Uterus (tissue), 4 donors: ENCODE data around the gene TET2. TPM values are rescaled to one million over a fixed set of nuclear protein-coding genes. Genes with fewer than 3 reads are reported as not detected.

ENCODE experiments used
- DNase-seq, 2 donors: peaks; one replicate each; pipeline ENCODE4 v3.0.0-alpha.2; 2019 to 2020
- H3K27ac ChIP-seq, 2 donors: fragments of 200-600 bp; sonication (generic); 1 replicate in 1 of 2; 2 replicates in 1 of 2; pipeline ENCODE4 v1.5.1; 2016 to 2018
- H3K27me3 ChIP-seq, 2 donors: fragments of 200-600 bp; sonication (generic); one replicate each; pipeline ENCODE4 v1.5.1; 2018 to 2019; ENCODE audit warnings: control low read depth in 1 of 2
- H3K36me3 ChIP-seq, 2 donors: fragments of 200-600 bp; sonication (generic); one replicate each; pipeline ENCODE4 v1.5.1; 2019; ENCODE audit warnings: control low read depth in 1 of 2
- H3K4me1 ChIP-seq, 2 donors: fragments of 200-600 bp; sonication (generic); one replicate each; pipeline ENCODE4 v1.5.1; 2018 to 2019; ENCODE audit warnings: control low read depth in 1 of 2
- H3K4me3 ChIP-seq, 2 donors: fragments of 200-600 bp; sonication (generic); 1 replicate in 1 of 2; 2 replicates in 1 of 2; pipeline ENCODE4 v1.5.1; 2018 to 2019; ENCODE audit warnings: mild to moderate bottlenecking in 1 of 2
- H3K9me3 ChIP-seq, 2 donors: fragments of 200-600 bp; sonication (generic); one replicate each; pipeline ENCODE4 v1.5.1; 2019; ENCODE audit warnings: control low read depth in 1 of 2
- POLR2A ChIP-seq, 2 donors: fragments of 450-650 bp; IDR thresholded peaks; one replicate each; pipeline ENCODE4 v1.6.1; 2016; ENCODE audit warnings: antibody characterized with exemption in 2 of 2, mild to moderate bottlenecking in 1 of 2, moderate library complexity in 1 of 2
- intact Hi-C: fragments of 100-400 bp; cut with DNase I; formaldehyde crosslinking; loops from one replicate; pipeline ENCODE4 v1.15.1; 2023; ENCODE audit warnings: low total_unique reads
- total RNA-seq, 4 donors: library from RNA; depleted of rRNA in 3 of 4; stranded (reverse); fragments of >200 nt in 3 of 4; gene quantifications; one replicate each; pipeline versions ENCODE4 v1.1.0 to v1.2.4, GENCODE V29; 2014 to 2023
- TF ChIP-seq, protein P1 (sequence below), 4 experiments: fragments of 200-600 bp in 2 of 4; fragments of 450-650 bp in 2 of 4; sonication (generic) in 2 of 4; IDR thresholded peaks; one replicate each; pipeline ENCODE4 v1.5.1; 2016 to 2019; ENCODE audit warnings: antibody characterized with exemption in 4 of 4, mild to moderate bottlenecking in 2 of 4, moderate library complexity in 1 of 4
- donor health status: DM: yes; HTN: yes; CAD: no.

Gene TET2
- total RNA-seq, 4 donors from 2014 or later: 17.9 to 93.5 (median 35.9) TPM

DNA sequence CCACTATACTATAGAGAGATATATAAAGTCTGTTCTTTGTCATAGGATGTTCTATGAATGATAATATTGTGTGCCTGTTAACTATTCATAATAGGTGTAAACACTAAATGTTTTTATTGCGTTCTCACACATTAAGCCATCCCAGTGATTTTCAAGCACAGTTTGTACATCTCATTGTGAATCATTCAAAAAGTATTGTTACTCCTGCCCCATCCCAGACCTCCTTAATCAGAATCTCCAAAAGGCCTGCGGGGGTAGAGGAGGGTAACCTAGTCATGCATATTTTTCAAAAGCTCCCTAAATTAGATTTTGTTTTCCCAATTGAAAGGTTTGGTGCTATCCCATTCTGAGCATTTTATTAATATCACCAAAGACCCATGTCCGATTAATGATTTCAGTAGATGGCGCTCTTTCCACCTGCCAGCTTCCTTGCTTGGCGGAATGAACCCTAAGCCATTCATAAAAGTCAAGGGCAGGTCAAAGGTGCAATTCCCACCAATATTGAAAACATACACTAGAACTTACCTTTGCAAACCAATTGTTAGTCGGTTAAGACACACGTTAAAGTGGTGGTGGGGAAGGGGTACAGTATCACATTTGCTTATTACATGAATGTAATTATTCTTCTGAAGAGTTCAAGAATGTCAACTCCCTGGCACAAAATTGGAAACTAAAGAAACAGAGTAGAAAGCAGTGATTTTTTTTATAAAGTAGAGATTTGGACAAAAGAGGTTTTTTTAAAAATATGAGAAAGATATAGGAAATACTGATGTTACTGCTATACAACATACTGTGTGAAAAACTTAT lies 5.8 kb upstream of the TET2 start:
- peaks cover 0 to 3% of the 10 kb centered on the region in 2 donors for H3K4me1 ChIP-seq
- no peak for DNase-seq
- no peak overlapping the region for H3K27ac ChIP-seq
- H3K36me3 ChIP-seq: no peaks in the 10 kb centered on the region
- H3K9me3 ChIP-seq: no peaks in the 10 kb centered on the region
- TF ChIP-seq, protein P1, sequence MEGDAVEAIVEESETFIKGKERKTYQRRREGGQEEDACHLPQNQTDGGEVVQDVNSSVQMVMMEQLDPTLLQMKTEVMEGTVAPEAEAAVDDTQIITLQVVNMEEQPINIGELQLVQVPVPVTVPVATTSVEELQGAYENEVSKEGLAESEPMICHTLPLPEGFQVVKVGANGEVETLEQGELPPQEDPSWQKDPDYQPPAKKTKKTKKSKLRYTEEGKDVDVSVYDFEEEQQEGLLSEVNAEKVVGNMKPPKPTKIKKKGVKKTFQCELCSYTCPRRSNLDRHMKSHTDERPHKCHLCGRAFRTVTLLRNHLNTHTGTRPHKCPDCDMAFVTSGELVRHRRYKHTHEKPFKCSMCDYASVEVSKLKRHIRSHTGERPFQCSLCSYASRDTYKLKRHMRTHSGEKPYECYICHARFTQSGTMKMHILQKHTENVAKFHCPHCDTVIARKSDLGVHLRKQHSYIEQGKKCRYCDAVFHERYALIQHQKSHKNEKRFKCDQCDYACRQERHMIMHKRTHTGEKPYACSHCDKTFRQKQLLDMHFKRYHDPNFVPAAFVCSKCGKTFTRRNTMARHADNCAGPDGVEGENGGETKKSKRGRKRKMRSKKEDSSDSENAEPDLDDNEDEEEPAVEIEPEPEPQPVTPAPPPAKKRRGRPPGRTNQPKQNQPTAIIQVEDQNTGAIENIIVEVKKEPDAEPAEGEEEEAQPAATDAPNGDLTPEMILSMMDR (IDR thresholded peaks at IDR 0.05): peak; percentile 48 to 64 (median 50)
- TF ChIP-seq POLR2A (IDR thresholded peaks at IDR 0.05): no peak
- H3K4me3 ChIP-seq: no peak overlapping the region
- intact Hi-C loops: no loop called here
- no peaks in the 10 kb centered on the region for H3K27me3 ChIP-seq

DNA sequence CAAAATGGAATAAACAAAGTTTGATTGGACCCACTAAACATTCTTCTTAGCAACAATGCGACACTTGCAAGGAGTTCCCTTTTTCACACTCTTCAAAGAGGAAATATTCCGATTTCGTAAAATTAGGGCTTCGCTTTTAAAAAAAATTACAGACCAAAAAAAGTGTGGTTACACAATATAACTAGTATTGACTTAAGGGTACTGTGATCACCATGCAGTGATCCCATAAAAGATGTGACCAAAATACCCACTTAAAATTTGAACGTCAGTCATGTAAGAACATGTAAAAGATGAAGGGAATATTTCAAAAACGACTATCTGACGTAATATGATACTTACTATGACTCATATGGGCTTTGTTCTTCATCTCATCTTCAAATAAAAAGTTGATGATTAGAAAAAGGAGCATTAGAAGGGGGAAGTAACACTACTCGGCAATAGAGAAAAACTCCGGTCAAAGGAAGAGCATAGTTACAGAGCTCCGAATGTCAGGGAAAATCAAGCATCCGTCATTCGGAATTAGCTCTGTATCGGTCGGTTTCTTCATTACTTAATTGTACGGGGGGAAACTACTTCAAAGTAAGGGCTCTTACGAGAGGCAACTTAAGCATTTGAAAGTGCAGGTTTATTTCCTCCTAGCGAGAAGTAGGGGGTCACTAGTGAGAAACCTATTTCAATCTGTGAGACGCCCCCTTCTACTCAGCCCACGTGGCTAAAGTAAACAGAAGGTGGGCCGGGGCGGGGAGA lies 1.3 kb upstream of the TET2 start:
- Histone ChIP-seq H3K4me3 (peak overlapping the region; percentile 73 to 89), H3K27ac (peak overlapping the region; percentile 89 to 94), H3K9me3 (no peaks in the 10 kb centered on the region), H3K4me1 (peaks cover 0 to 3% of the 10 kb centered on the region in 2 donors), H3K36me3 (no peaks in the 10 kb centered on the region), H3K27me3 (no peaks in the 10 kb centered on the region)
- TF ChIP-seq, protein P1 (IDR thresholded peaks at IDR 0.05): no peak
- peak in 1 of 2 donors; percentile 21 for TF ChIP-seq POLR2A (IDR thresholded peaks at IDR 0.05)
- intact Hi-C loops: no loop called here
- DNase-seq: no peak

DNA sequence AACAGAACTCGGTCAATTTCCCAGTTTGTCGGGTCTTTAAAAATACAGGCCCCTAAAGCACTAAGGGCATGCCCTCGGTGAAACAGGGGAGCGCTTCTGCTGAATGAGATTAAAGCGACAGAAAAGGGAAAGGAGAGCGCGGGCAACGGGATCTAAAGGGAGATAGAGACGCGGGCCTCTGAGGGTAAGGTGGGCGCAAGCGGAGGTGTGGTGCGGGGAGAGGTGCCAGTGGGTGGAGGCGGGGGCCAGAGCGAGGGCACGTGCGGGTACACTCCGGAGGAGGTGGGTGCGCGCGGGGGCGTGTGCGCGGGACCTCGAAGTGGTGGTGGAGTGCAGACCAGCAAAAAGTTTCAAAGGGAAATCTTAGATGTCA lies 787 bp upstream of the TET2 start:
- peak in 1 of 2 donors; percentile 24 for DNase-seq
- TF ChIP-seq, protein P1 (IDR thresholded peaks at IDR 0.05): no peak
- TF ChIP-seq POLR2A (IDR thresholded peaks at IDR 0.05): no peak

DNA sequence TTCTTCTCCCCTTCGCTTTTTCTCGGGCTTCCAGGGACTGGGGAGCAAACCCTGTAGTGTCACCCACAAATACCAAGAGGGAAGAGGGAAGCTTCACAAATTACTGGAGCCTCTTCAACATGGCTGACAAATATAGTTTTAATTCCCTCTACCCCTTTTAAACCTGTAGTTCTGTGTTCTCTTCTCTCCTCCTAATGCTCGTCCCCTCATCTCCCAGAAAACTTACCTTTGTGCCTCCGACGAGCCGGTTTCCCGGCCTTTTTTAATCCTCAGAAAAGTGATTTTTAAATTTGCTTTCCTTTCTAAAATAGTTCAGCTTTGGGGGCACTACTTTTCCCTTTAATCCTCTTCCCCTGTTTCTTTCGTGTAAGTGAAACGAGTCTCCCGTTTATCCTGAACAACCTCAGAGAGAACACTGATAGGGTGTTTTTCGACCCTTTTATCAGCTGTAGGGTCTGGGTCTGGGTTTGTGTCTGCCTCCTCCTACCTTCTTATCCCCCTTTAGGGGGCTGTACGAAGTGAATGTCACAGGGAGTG lies 408 bp downstream of the TET2 start:
- Histone ChIP-seq H3K9me3 (no peaks in the 10 kb centered on the region), H3K36me3 (no peaks in the 10 kb centered on the region), H3K27ac (peak overlapping the region; percentile 89 to 94), H3K4me1 (peaks cover 0 to 3% of the 10 kb centered on the region in 2 donors), H3K4me3 (peak overlapping the region; percentile 73 to 89), H3K27me3 (no peaks in the 10 kb centered on the region)
- TF ChIP-seq, protein P1 (IDR thresholded peaks at IDR 0.05): no peak
- TF ChIP-seq POLR2A (IDR thresholded peaks at IDR 0.05): no peak
- DNase-seq: no peak
- intact Hi-C loops: no loop called here

More for the DNA sequence above, 787 bp upstream of the TET2 start:
- H3K4me1 ChIP-seq: peaks cover 0 to 3% of the 10 kb centered on the region in 2 donors
- H3K4me3 ChIP-seq: peak overlapping the region; percentile 73 to 89
- peak overlapping the region; percentile 89 to 94 for H3K27ac ChIP-seq
- no peaks in the 10 kb centered on the region for H3K36me3 ChIP-seq
- no peaks in the 10 kb centered on the region for H3K27me3 ChIP-seq
- intact Hi-C loops: no loop called here
- no peaks in the 10 kb centered on the region for H3K9me3 ChIP-seq
